OCI-LY3 (cell line): ENCODE data around the gene SLAIN2.

ENCODE experiments used
- EZH2phosphoT487 ChIP-seq: fragments of 200-600 bp; shearing (Covaris generic); IDR thresholded peaks from 2 replicates; pipeline ENCODE4 v1.6.1; 2018; ENCODE audit warnings: antibody characterized with exemption, mixed run types, low read depth
- TF ChIP-seq, protein P1 (sequence below): fragments of 200-600, 300-600 bp; sonication (generic); IDR thresholded peaks from 2 replicates; pipeline ENCODE4 v1.5.1; 2014; ENCODE audit warnings: antibody characterized with exemption, low read length, low read depth

- no peak for TF ChIP-seq EZH2phosphoT487
- TF ChIP-seq, protein P1, sequence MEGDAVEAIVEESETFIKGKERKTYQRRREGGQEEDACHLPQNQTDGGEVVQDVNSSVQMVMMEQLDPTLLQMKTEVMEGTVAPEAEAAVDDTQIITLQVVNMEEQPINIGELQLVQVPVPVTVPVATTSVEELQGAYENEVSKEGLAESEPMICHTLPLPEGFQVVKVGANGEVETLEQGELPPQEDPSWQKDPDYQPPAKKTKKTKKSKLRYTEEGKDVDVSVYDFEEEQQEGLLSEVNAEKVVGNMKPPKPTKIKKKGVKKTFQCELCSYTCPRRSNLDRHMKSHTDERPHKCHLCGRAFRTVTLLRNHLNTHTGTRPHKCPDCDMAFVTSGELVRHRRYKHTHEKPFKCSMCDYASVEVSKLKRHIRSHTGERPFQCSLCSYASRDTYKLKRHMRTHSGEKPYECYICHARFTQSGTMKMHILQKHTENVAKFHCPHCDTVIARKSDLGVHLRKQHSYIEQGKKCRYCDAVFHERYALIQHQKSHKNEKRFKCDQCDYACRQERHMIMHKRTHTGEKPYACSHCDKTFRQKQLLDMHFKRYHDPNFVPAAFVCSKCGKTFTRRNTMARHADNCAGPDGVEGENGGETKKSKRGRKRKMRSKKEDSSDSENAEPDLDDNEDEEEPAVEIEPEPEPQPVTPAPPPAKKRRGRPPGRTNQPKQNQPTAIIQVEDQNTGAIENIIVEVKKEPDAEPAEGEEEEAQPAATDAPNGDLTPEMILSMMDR: no peak
Measured at GRCh38 chr4:48329976-48330375, 11.4 kb upstream of the SLAIN2 start.
